Endothelial cell of umbilical vein (primary cell): ENCODE results near the gene PGBD5. TPM values are rescaled to one million over a fixed set of nuclear protein-coding genes. Genes with fewer than 3 reads are reported as not detected.

Experiments used
- BruUV-seq: library from RNA; stranded (reverse); fragments of 400-500 nt; replicated peaks from 2 replicates; lab custom pipeline; 2021; lab: Mats Ljungman, UMichigan
- CTCF ChIA-PET: fragments of 300-600, 350-600 bp; sonication (Branson Sonifier 250); formaldehyde crosslinking; loops from one replicate; lab custom pipeline; 2021; ENCODE audit warnings: antibody characterized with exemption, inconsistent platforms; lab: Charles Lee
- POLR2A ChIA-PET: fragments of 300-600, 350-600 bp; sonication (Branson Sonifier 250); formaldehyde crosslinking; loops from one replicate; lab custom pipeline; 2021; ENCODE audit warnings: antibody characterized with exemption, inconsistent platforms; lab: Charles Lee
- DNase-seq: peaks from one replicate; pipeline ENCODE4 v3.0.0-alpha.2; 2011; ENCODE audit warnings: low read depth, low spot score
- FAIRE-seq: peaks from 2 replicates; lab custom pipeline; 2011; peaks lifted over from hg19 to GRCh38; lab: Jason Lieb, UNC
- H2AFZ ChIP-seq: 2 replicates; pipeline ENCODE4 v1.6.0; 2012; ENCODE audit warnings: low read depth, low read length, control low read depth, inconsistent platforms
- H3K27ac ChIP-seq: 2 replicates; pipeline ENCODE4 v1.5.1; 2011; ENCODE audit warnings: low read depth, mild to moderate bottlenecking, control low read depth, low read length, moderate library complexity; ENCODE audit not compliant: insufficient read depth
- H3K27me3 ChIP-seq, 2 experiments: 2 replicates each; pipeline versions ENCODE4 v1.6.0 to v1.6.1; 2011; ENCODE audit warnings: low read length in 2 of 2, mixed read lengths in 1 of 2; ENCODE audit not compliant: control insufficient read depth in 2 of 2, insufficient read depth in 2 of 2
- H3K36me3 ChIP-seq, 2 experiments: 2 replicates in 1 of 2; 3 replicates in 1 of 2; pipeline ENCODE4 v1.5.1; 2011; ENCODE audit warnings: low read length in 2 of 2, mild to moderate bottlenecking in 1 of 2, moderate library complexity in 1 of 2; ENCODE audit not compliant: control insufficient read depth in 2 of 2, insufficient read depth in 2 of 2; ENCODE audit errors: extremely low read depth in 1 of 2
- H3K4me1 ChIP-seq: 3 replicates; pipeline ENCODE4 v1.5.1; 2011; ENCODE audit warnings: mild to moderate bottlenecking, low read length; ENCODE audit not compliant: control insufficient read depth, insufficient read depth; ENCODE audit errors: extremely low read depth
- H3K4me2 ChIP-seq: 2 replicates; pipeline ENCODE4 v1.6.1; 2011; ENCODE audit warnings: low read length, control low read depth, mixed read lengths; ENCODE audit not compliant: insufficient read depth
- H3K4me3 ChIP-seq, 3 experiments: fragments of 200-600 bp in 1 of 3; sonication (generic), shearing (Covaris generic) in 1 of 3; replicated peaks in 1 of 3; 2 replicates each; pipeline ENCODE4 v1.5.1; 2011 to 2016; ENCODE audit warnings: control low read depth in 3 of 3, low read length in 3 of 3, mild to moderate bottlenecking in 2 of 3, inconsistent platforms in 1 of 3, low read depth in 1 of 3, moderate library complexity in 1 of 3; ENCODE audit not compliant: insufficient read depth in 1 of 3
- H3K79me2 ChIP-seq: 2 replicates; pipeline ENCODE4 v1.6.0; 2012; ENCODE audit warnings: low read length, inconsistent platforms; ENCODE audit not compliant: control insufficient read depth, insufficient read depth
- H3K9ac ChIP-seq: replicated peaks from 2 replicates; pipeline ENCODE3; 2011; ENCODE audit warnings: low read length, control low read depth; ENCODE audit not compliant: insufficient read depth; ENCODE audit errors: extremely low read depth
- H3K9me1 ChIP-seq: replicated peaks from 3 replicates; pipeline ENCODE4 v1.6.0; 2011; ENCODE audit warnings: mild to moderate bottlenecking, low read length; ENCODE audit not compliant: control insufficient read depth, insufficient read depth; ENCODE audit errors: extremely low read depth
- H3K9me3 ChIP-seq: replicated peaks from 2 replicates; pipeline ENCODE4 v1.5.1; 2012; ENCODE audit warnings: low read length, inconsistent platforms; ENCODE audit not compliant: control insufficient read depth, insufficient read depth
- H4K20me1 ChIP-seq: replicated peaks from 2 replicates; pipeline ENCODE3; 2011; ENCODE audit warnings: mild to moderate bottlenecking, low read length; ENCODE audit not compliant: control insufficient read depth, insufficient read depth; ENCODE audit errors: extremely low read depth
- CTCF ChIP-seq, 2 donors: IDR thresholded peaks; 1 replicate in 1 of 2; 2 replicates in 1 of 2; pipeline ENCODE4 v1.5.1; 2011; ENCODE audit warnings: low read length in 2 of 2, mild to moderate bottlenecking in 2 of 2, moderate library complexity in 2 of 2, control low read depth in 1 of 2, inconsistent platforms in 1 of 2, low read depth in 1 of 2; ENCODE audit not compliant: insufficient read depth in 1 of 2; ENCODE audit errors: extremely low read depth in 1 of 2
- EZH2 ChIP-seq: IDR thresholded peaks from 2 replicates; pipeline ENCODE4 v1.6.1; 2012; ENCODE audit warnings: borderline replicate concordance, low read depth, mild to moderate bottlenecking, moderate library complexity, low read length, inconsistent platforms; ENCODE audit not compliant: severe bottlenecking
- FOS ChIP-seq: IDR thresholded peaks from 2 replicates; pipeline ENCODE4 v1.6.1; 2011; ENCODE audit warnings: mild to moderate bottlenecking, low read length, moderate library complexity, borderline replicate concordance; ENCODE audit not compliant: insufficient read depth
- GATA2 ChIP-seq: IDR thresholded peaks from 2 replicates; pipeline ENCODE4 v1.7.0; 2011; ENCODE audit warnings: low read depth, mild to moderate bottlenecking, moderate library complexity, mixed read lengths, low read length; ENCODE audit not compliant: insufficient read length, insufficient read depth
- JUN ChIP-seq: IDR thresholded peaks from 2 replicates; pipeline ENCODE4 v1.6.1; 2011; ENCODE audit warnings: borderline replicate concordance, low read depth; ENCODE audit not compliant: insufficient read length, insufficient read depth
- MAX ChIP-seq: IDR thresholded peaks from 2 replicates; pipeline ENCODE4 v1.6.1; 2011; ENCODE audit not compliant: insufficient read depth, insufficient read length
- MYC ChIP-seq: IDR thresholded peaks from one replicate; pipeline ENCODE4 v1.6.1; 2011; ENCODE audit warnings: mild to moderate bottlenecking, low read depth, low read length
- POLR2A ChIP-seq: IDR thresholded peaks from 2 replicates; pipeline ENCODE4 v1.6.1; 2012; ENCODE audit warnings: low read depth, mild to moderate bottlenecking, control low read depth, low read length
- POLR2AphosphoS5 ChIP-seq: IDR thresholded peaks from 2 replicates; pipeline ENCODE4 v1.6.1; 2012; ENCODE audit warnings: low read depth, mild to moderate bottlenecking, control low read depth, low read length, moderate library complexity; ENCODE audit not compliant: insufficient read depth
- dilution Hi-C: fragments of 300-500 bp; cut with MboI; formaldehyde crosslinking; loops from one replicate; pipeline ENCODE4 v1.15.0; 2019; ENCODE audit warnings: low sequenced_read_pairs; ENCODE audit not compliant: extremely low pct_ligation_motif_present
- intact Hi-C: fragments of 100-400 bp; cut with micrococcal nuclease; formaldehyde crosslinking; loops from one replicate; pipeline ENCODE4 v1.10.0; 2022
- polyA plus RNA-seq, 4 experiments: library from polyadenylated mRNA; depleted of rRNA in 3 of 4; stranded (reverse) in 3 of 4; unstranded in 1 of 4; fragments of >200 nt; gene quantifications; 2 replicates each; pipeline versions ENCODE4 v1.2.1 to v1.2.3, GENCODE V29; 2011 to 2012; ENCODE audit warnings: missing spikeins in 1 of 4
- total RNA-seq: library from RNA; stranded (reverse); gene quantifications from 2 replicates; pipeline ENCODE4 v1.2.3, GENCODE V29; 2021

Gene PGBD5
- total and polyA plus RNA-seq, 2 donors (not counting 3 experiments of a cell fraction or from before 2014, with no cell fraction given), result 0.03 TPM; not detected in 1

GRCh38 chr1:230322967-230323547 lies 103.1 kb downstream of the PGBD5 start:
- Histone ChIP-seq H3K4me1 (no peaks in the 10 kb centered on the region), H3K9ac (no peak overlapping the region), H2AFZ (no peak overlapping the region), H3K27me3 (no peaks in the 10 kb centered on the region), H3K4me2 (no peak overlapping the region), H3K79me2 (no peaks in the 10 kb centered on the region), H4K20me1 (no peaks in the 10 kb centered on the region), H3K9me1 (no peaks in the 10 kb centered on the region), H3K4me3 (no peak overlapping the region), H3K9me3 (no peaks in the 10 kb centered on the region), H3K27ac (no peak overlapping the region), H3K36me3 (no peaks in the 10 kb centered on the region)
- intact Hi-C loops (no loop called here), dilution Hi-C loops (no loop called here)
- FAIRE-seq (no peak), DNase-seq (no peak)
- ChIA-PET CTCF (no interaction called here), POLR2A (no interaction called here)
- TF ChIP-seq MYC (no peak), EZH2 (no peak), POLR2AphosphoS5 (no peak), FOS (no peak), POLR2A (no peak), CTCF (IDR thresholded peaks at IDR 0.05; ENCODE audit: extremely low read depth in 1 of 2, insufficient read depth in 1 of 2, low read depth in 1 of 2, low read length in 2 of 2) (no peak), JUN (no peak), MAX (no peak), GATA2 (no peak)
- no TSS peak for BruUV-seq
